PC-9 (cell line): Measurements from ENCODE around the gene ENPP7.

Experiments
- EZH2 ChIP-seq: fragments of 200-600 bp; sonication (generic); IDR thresholded peaks from 2 replicates; pipeline ENCODE4 v1.8.0; 2017; ENCODE audit warnings: antibody characterized with exemption, low read depth
- TF ChIP-seq, protein P1 (sequence below): fragments of 200-600 bp; sonication (generic); conservative IDR thresholded peaks from 2 replicates; pipeline ENCODE4 v1.6.1; 2017; ENCODE audit warnings: mixed run types, antibody characterized with exemption, mild to moderate bottlenecking, moderate library complexity

DNA sequence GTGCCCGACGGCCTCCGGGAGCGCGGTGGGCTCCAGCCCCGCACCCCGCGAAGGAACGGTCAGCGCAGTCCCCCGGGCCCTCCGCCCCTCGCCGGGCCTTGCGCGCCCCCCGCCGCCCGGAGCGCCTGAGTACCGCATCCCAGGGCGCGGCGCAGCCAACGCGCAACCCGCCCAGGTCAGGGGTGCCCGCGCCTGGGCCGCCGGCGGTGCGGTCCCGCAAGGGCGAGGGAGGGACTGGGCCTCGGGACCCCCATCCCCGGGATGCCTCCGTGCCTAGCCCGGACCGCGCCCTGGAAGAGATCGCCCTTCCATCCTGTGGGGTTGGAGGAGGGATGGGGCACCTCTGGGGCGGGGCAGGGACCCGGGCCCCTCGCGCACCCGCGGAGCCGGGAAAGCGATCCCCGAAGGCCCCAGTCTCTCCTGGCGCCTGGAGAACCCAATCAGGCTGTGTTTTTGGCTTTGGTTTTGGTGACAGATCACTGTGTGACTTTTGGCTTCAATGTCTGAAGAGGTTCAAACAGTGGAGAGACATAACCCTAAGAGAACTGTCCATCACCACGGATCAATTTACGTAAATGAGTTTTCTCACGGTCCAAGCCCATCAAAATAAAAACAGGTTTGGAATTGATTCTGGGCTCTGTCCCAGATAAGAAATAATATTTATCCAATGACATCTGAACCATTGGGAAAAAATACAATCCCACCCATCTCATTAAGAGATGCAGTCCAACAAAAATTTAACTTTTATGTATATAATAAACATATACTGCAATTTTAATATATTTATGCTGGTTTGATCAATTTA lies 17.8 kb downstream of the ENPP7 start:
- no peak for TF ChIP-seq EZH2
- TF ChIP-seq, protein P1, sequence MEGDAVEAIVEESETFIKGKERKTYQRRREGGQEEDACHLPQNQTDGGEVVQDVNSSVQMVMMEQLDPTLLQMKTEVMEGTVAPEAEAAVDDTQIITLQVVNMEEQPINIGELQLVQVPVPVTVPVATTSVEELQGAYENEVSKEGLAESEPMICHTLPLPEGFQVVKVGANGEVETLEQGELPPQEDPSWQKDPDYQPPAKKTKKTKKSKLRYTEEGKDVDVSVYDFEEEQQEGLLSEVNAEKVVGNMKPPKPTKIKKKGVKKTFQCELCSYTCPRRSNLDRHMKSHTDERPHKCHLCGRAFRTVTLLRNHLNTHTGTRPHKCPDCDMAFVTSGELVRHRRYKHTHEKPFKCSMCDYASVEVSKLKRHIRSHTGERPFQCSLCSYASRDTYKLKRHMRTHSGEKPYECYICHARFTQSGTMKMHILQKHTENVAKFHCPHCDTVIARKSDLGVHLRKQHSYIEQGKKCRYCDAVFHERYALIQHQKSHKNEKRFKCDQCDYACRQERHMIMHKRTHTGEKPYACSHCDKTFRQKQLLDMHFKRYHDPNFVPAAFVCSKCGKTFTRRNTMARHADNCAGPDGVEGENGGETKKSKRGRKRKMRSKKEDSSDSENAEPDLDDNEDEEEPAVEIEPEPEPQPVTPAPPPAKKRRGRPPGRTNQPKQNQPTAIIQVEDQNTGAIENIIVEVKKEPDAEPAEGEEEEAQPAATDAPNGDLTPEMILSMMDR = no peak
